CD14-positive monocyte (primary cell): ENCODE results near the gene GPR156. TPM values are rescaled to one million over a fixed set of nuclear protein-coding genes. Genes with fewer than 3 reads are reported as not detected.

Experiments
- DNase-seq, 3 donors: peaks; one replicate each; pipeline ENCODE4 v3.0.0-alpha.2; 2011 to 2022
- H2AFZ ChIP-seq: 2 replicates; pipeline ENCODE4 v1.6.0; 2012; ENCODE audit warnings: mild to moderate bottlenecking, low read depth, low read length, inconsistent platforms; ENCODE audit not compliant: insufficient read depth, poor library complexity, severe bottlenecking
- H3K27ac ChIP-seq, 2 donors: 1 replicate in 1 of 2; 2 replicates in 1 of 2; pipeline ENCODE4 v1.5.1; 2012 to 2013; ENCODE audit warnings: low read length in 2 of 2, control low read depth in 1 of 2, inconsistent platforms in 1 of 2, low read depth in 1 of 2, mild to moderate bottlenecking in 1 of 2
- H3K27me3 ChIP-seq, 2 donors: one replicate each; pipeline versions ENCODE4 v1.6.0 to v1.6.1; 2011 to 2013; ENCODE audit warnings: low read length in 2 of 2; ENCODE audit not compliant: control insufficient read depth in 2 of 2, insufficient read depth in 2 of 2
- H3K36me3 ChIP-seq, 2 donors: replicated peaks in 1 of 2; 1 replicate in 1 of 2; 2 replicates in 1 of 2; pipeline versions ENCODE4 v1.5.1 to v1.6.1; 2012 to 2013; ENCODE audit warnings: low read length in 2 of 2, control low read depth in 1 of 2, inconsistent platforms in 1 of 2, mild to moderate bottlenecking in 1 of 2; ENCODE audit not compliant: insufficient read depth in 2 of 2, control insufficient read depth in 1 of 2
- H3K4me1 ChIP-seq, 2 donors: 1 replicate in 1 of 2; 2 replicates in 1 of 2; pipeline versions ENCODE4 v1.5.1 to v1.6.1; 2012 to 2013; ENCODE audit warnings: low read length in 2 of 2, control low read depth in 1 of 2, inconsistent platforms in 1 of 2, mild to moderate bottlenecking in 1 of 2, moderate library complexity in 1 of 2; ENCODE audit not compliant: insufficient read depth in 2 of 2, control insufficient read depth in 1 of 2
- H3K4me2 ChIP-seq: replicated peaks from 2 replicates; pipeline ENCODE3; 2012; ENCODE audit warnings: low read length, moderate library complexity, mild to moderate bottlenecking; ENCODE audit not compliant: poor library complexity, severe bottlenecking; ENCODE audit errors: extremely low read depth
- H3K4me3 ChIP-seq, 3 experiments: fragments of 200-600 bp in 1 of 3; sonication (generic) in 1 of 3; replicated peaks in 1 of 3; 1 replicate in 2 of 3; 2 replicates in 1 of 3; pipeline ENCODE4 v1.5.1; 2011 to 2013; ENCODE audit warnings: low read length in 3 of 3, mild to moderate bottlenecking in 3 of 3, control low read depth in 2 of 3, low read depth in 2 of 3, inconsistent platforms in 1 of 3, moderate library complexity in 1 of 3
- H3K79me2 ChIP-seq: 2 replicates; pipeline ENCODE4 v1.6.0; 2012; ENCODE audit warnings: mild to moderate bottlenecking, control low read depth, inconsistent platforms, low read length, moderate library complexity; ENCODE audit not compliant: insufficient read depth
- H3K9ac ChIP-seq: 2 replicates; pipeline ENCODE4 v1.6.0; 2017; ENCODE audit warnings: low read length, mild to moderate bottlenecking; ENCODE audit not compliant: insufficient read depth, poor library complexity, severe bottlenecking
- H3K9me3 ChIP-seq, 2 donors: replicated peaks in 1 of 2; 1 replicate in 1 of 2; 2 replicates in 1 of 2; pipeline versions ENCODE4 v1.5.1 to v1.6.1; 2012 to 2013; ENCODE audit warnings: low read length in 2 of 2, control low read depth in 1 of 2; ENCODE audit not compliant: control insufficient read depth in 1 of 2, insufficient read depth in 1 of 2
- H4K20me1 ChIP-seq: 2 replicates; pipeline ENCODE4 v1.6.0; 2012; ENCODE audit warnings: mild to moderate bottlenecking, low read length, control low read depth, moderate library complexity; ENCODE audit not compliant: insufficient read depth
- H3K27ac Mint-ChIP-seq, 7 donors: one replicate each; pipeline ENCODE4 v1.8.0; 2020; ENCODE audit warnings: mild to moderate bottlenecking in 7 of 7, mixed read lengths in 7 of 7, moderate library complexity in 6 of 7, inconsistent platforms in 2 of 7
- H3K27me3 Mint-ChIP-seq, 3 donors: one replicate each; pipeline ENCODE4 v1.8.0; 2021 to 2022; ENCODE audit warnings: low read depth in 3 of 3, mild to moderate bottlenecking in 3 of 3, mixed read lengths in 3 of 3, moderate library complexity in 3 of 3, inconsistent platforms in 1 of 3
- H3K36me3 Mint-ChIP-seq, 2 donors: one replicate each; pipeline ENCODE4 v1.8.0; 2020; ENCODE audit warnings: mixed read lengths in 2 of 2, inconsistent platforms in 1 of 2, mild to moderate bottlenecking in 1 of 2
- H3K4me1 Mint-ChIP-seq: one replicate; pipeline ENCODE4 v1.8.0; 2020; ENCODE audit warnings: mild to moderate bottlenecking, mixed read lengths
- H3K4me3 Mint-ChIP-seq, 2 donors: one replicate each; pipeline ENCODE4 v1.8.0; 2020; ENCODE audit warnings: mild to moderate bottlenecking in 2 of 2, mixed read lengths in 2 of 2, moderate library complexity in 1 of 2
- H3K9me3 Mint-ChIP-seq, 7 donors: one replicate each; pipeline ENCODE4 v1.8.0; 2020 to 2022; ENCODE audit warnings: mixed read lengths in 7 of 7, mild to moderate bottlenecking in 6 of 7, moderate library complexity in 6 of 7, inconsistent platforms in 2 of 7
- CTCF ChIP-seq: fragments of 200-600 bp; IDR thresholded peaks from one replicate; pipeline ENCODE4 v1.8.0; 2022; ENCODE audit warnings: antibody characterized with exemption, mild to moderate bottlenecking
- WGBS: methylation state at CpG from one replicate; pipeline ENCODE4 v1.1.5; 2013; ENCODE audit warnings: missing lambda C conversion rate; ENCODE audit not compliant: insufficient coverage; 5-methylcytosine and 5-hydroxymethylcytosine counted together
- intact Hi-C, 2 donors: fragments of 100-400 bp; cut with micrococcal nuclease; formaldehyde crosslinking; loops; one replicate each; pipeline versions ENCODE4 v1.15.0 to v1.15.1; 2023
- polyA plus RNA-seq, 3 donors: library from polyadenylated mRNA; depleted of rRNA in 1 of 3; unstranded in 2 of 3; stranded (reverse) in 1 of 3; fragments of 300-500 nt in 2 of 3; fragments of >200 nt in 1 of 3; fragmentation: Illumina TruSeq in 2 of 3; gene quantifications; 1 replicate in 2 of 3; 2 replicates in 1 of 3; pipeline ENCODE4 v1.2.3, GENCODE V29; 2012 to 2021

Gene GPR156
- polyA plus RNA-seq, 3 donors, result not detected

DNA sequence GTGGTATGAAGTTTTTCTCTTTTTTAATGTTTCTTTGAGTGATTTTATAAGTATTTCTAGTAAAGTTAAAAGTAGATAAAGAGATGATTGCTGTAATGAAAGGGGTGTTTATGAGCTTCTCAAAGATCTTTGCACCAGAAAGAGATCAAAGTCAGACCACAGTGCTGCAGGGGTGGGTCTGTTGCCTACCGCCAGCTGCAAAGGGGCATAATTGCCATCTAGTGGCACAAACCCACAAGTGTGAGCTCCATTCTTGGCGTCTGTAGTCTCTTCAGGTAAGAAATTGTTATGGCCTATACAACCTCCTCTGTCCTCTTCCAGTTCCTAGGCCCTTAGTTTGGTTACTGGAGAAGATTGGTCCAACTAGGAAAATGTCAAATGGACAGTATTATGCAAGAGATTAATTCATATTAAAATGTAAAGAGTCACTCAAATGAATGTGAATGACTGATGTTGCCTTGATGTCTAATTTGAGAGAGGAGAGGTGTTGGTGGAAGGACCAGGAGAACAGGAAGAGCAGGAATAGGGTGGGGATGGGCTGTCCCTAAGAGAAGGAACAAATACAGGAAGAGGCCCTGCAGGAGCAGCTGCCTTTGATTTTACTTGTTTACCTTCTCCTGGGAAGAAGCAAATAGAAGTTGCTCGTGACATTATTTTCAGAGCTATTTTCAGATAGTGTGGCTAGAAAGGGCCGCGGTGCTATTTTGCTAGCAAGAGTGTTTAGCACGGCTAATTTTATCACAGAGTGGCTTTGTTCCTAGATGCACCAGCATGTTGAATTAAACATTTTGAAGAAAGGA, 137.8 kb downstream of the GPR156 start:
- H3K27ac Mint-ChIP-seq, result no peak overlapping the region

More for the DNA sequence above, 137.8 kb downstream of the GPR156 start:
- Mint-ChIP-seq H3K27me3 (peaks cover 0 to 2% (median 0%) of the 10 kb centered on the region in 3 donors), H3K36me3 (no peaks in the 10 kb centered on the region), H3K4me3 (no peak overlapping the region), H3K4me1 (peaks cover 21% of the 10 kb centered on the region), H3K9me3 (peaks cover 0 to 2% (median 0%) of the 10 kb centered on the region in 7 donors)
- WGBS, result 78% methylated on average over 3 of the region's 6 CpGs
- Histone ChIP-seq H3K27ac (no peak overlapping the region), H3K79me2 (no peaks in the 10 kb centered on the region), H2AFZ (peak overlapping the region; percentile 37), H3K27me3 (no peaks in the 10 kb centered on the region), H3K4me3 (no peak overlapping the region), H3K4me2 (no peak overlapping the region), H3K4me1 (peaks cover 0 to 13% of the 10 kb centered on the region in 2 donors), H3K9ac (no peak overlapping the region), H4K20me1 (no peaks in the 10 kb centered on the region), H3K36me3 (no peaks in the 10 kb centered on the region), H3K9me3 (no peaks in the 10 kb centered on the region)
- TF ChIP-seq CTCF, result no peak
- DNase-seq, result no peak
- intact Hi-C loops, result no loop called here
